ENCODE measurements around the gene SEPTIN5. TPM values are rescaled to one million over a fixed set of nuclear protein-coding genes. Genes with fewer than 3 reads are reported as not detected.

SEPTIN5 gene
- total RNA-seq, 4 donors from 2014 or later: 14.0 to 124 (median 27.3) TPM

DNA sequence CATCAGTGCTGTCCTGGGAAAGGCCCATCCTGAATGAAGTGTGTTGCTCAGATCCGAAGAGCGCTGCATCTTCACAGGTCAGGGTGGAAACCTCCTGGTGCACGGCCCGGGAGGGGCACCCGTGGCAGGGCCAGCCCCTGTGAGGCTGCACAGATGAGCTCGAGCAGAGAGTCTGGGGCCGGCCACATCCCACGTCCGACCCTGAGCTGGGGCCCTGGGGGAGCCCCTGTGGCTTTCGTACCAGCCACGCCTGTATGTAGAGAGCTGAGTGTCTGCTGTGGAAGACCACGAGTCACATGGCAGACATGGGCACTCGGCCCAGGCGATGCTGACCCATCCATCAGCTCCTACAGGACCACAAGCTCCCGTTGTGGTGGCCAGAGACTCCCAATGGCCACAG, 24.9 kb upstream of the SEPTIN5 start:
- TF ChIP-seq POLR2A (IDR thresholded peaks at IDR 0.05): no peak
- TF ChIP-seq, protein P1, sequence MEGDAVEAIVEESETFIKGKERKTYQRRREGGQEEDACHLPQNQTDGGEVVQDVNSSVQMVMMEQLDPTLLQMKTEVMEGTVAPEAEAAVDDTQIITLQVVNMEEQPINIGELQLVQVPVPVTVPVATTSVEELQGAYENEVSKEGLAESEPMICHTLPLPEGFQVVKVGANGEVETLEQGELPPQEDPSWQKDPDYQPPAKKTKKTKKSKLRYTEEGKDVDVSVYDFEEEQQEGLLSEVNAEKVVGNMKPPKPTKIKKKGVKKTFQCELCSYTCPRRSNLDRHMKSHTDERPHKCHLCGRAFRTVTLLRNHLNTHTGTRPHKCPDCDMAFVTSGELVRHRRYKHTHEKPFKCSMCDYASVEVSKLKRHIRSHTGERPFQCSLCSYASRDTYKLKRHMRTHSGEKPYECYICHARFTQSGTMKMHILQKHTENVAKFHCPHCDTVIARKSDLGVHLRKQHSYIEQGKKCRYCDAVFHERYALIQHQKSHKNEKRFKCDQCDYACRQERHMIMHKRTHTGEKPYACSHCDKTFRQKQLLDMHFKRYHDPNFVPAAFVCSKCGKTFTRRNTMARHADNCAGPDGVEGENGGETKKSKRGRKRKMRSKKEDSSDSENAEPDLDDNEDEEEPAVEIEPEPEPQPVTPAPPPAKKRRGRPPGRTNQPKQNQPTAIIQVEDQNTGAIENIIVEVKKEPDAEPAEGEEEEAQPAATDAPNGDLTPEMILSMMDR (IDR thresholded peaks at IDR 0.05): no peak
- Histone ChIP-seq H3K9me3 (no peaks in the 10 kb centered on the region), H3K4me1 (peaks cover 0 to 15% of the 10 kb centered on the region in 2 donors), H3K27me3 (no peaks in the 10 kb centered on the region), H3K27ac (no peak overlapping the region), H3K36me3 (no peaks in the 10 kb centered on the region), H3K4me3 (replicated peaks in 1 of 3) (no peak overlapping the region)
- DNase-seq: no peak
- 71 to 92% methylated on average over 6 to 13 of the region's 15 CpGs for WGBS, 2 donors
- intact Hi-C loops (cut with DNase I): no loop called here

DNA sequence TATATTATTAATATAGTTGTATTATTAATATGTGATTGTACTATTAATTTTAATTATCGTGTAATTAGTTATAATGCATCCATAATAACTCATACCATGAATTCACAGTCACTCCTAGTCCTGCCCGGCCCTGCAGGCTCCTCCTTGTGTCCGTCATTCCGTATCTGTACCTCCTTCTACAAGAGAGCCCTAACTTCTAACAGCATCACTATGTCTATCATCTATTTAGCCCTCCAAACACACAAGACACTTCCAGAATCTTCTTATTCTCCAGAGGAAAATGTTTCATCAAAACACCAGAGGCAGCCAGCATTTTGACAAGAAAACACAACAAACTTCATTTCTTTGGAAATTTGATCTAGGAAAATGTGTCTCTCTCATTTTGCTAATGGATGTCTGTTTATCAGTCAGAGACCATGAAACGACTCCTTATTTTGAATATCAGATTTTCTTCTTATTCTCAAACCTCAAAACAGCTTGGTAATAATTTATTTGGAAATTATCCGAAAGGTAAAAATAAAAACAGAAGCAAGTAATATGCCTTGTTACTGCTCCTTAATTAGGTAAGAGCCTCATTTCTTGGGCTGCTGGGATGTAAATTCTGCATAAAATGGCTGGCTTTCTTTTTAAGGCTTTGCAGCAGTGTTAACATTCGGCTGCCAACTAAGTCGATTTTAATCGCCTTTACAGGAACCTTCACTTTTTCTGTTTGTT, 23.1 kb upstream of the SEPTIN5 start:
- Histone ChIP-seq H3K27ac (peak overlapping the region in 2 of 3 donors; percentile 52 to 70), H3K9me3 (no peaks in the 10 kb centered on the region), H3K36me3 (no peaks in the 10 kb centered on the region), H3K4me1 (peaks cover 0 to 15% of the 10 kb centered on the region in 2 donors), H3K27me3 (no peaks in the 10 kb centered on the region), H3K4me3 (replicated peaks in 1 of 3) (no peak overlapping the region)
- intact Hi-C loops (cut with DNase I): no loop called here
- WGBS, 2 donors: 59 to 61% methylated on average over 9 of the region's 9 CpGs
- TF ChIP-seq POLR2A (IDR thresholded peaks at IDR 0.05): no peak
- TF ChIP-seq, protein P1 (IDR thresholded peaks at IDR 0.05): no peak
- DNase-seq: no peak

DNA sequence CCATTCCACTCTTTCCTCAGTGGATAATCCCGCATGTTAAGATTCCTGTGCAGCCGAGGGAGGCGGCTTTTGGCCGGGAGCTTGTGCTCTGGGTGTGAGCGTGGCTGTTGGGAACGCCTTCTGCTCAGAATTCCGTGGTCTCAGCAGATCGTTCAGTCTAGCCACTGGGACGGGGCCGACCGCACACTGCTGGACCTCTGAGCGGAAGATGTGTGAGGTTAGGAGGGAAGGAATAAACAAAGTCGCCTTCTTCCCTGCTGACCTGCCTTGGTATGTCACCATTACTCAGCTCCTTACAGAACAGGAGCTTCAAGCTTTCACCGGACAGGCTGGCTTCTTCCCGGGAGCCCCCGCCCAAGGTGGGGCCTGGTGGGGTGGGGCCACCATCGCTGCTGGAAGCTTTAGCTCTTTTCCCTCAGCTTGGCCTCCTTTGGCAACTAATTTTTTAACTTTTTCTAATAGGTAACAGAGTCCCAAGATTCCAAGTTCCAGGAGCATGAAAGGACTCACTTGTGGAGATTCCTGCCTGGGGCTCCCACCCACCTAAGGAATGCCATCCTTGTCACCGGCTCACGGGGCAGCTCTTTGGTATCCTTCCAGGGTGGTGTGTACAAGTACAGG, 22.5 kb upstream of the SEPTIN5 start:
- DNase-seq: peak; percentile 69 to 79
- Histone ChIP-seq H3K9me3 (no peaks in the 10 kb centered on the region), H3K4me1 (peaks cover 0 to 15% of the 10 kb centered on the region in 2 donors), H3K27ac (peak overlapping the region; percentile 52 to 70 (median 70)), H3K27me3 (no peaks in the 10 kb centered on the region), H3K4me3 (replicated peaks in 1 of 3) (no peak overlapping the region), H3K36me3 (no peaks in the 10 kb centered on the region)
- TF ChIP-seq, protein P1 (IDR thresholded peaks at IDR 0.05): no peak
- TF ChIP-seq POLR2A (IDR thresholded peaks at IDR 0.05): peak in 1 of 2 donors; percentile 42
- 8 to 22% methylated on average over 19 of the region's 19 CpGs for WGBS, 2 donors
- intact Hi-C loops (cut with DNase I): no loop called here

DNA sequence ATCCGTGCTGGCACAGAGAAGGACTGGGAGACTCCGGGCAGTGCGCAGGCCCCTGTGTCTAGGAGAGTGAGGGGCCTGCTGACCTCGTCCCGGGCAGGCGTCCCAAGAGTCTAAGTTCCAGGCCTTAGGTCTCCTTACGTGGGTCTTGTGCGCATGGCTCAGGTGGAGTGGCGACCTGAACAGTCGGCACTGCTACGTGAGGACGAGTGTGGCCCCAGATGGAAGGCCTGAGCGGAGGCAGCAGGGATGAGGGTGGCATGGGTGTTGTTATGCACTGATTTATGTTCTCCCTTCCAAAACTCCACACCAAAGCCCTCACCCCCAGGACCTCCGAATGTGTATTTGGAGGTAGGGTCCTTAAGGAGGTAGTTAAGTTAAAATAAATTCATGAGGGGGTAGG, 20.7 kb upstream of the SEPTIN5 start:
- no peaks in the 10 kb centered on the region for H3K27me3 ChIP-seq
- peaks cover 0 to 15% of the 10 kb centered on the region in 2 donors for H3K4me1 ChIP-seq
- 95 to 97% methylated on average over 14 of the region's 14 CpGs for WGBS, 2 donors
- intact Hi-C loops (cut with DNase I): no loop called here
- H3K4me3 ChIP-seq (replicated peaks in 1 of 3): no peak overlapping the region
- H3K9me3 ChIP-seq: no peaks in the 10 kb centered on the region
- H3K36me3 ChIP-seq: no peaks in the 10 kb centered on the region
- TF ChIP-seq, protein P1 (IDR thresholded peaks at IDR 0.05): no peak
- TF ChIP-seq POLR2A (IDR thresholded peaks at IDR 0.05): no peak
- DNase-seq: no peak
- no peak overlapping the region for H3K27ac ChIP-seq
